Right lobe of liver (tissue), 4 donors: ENCODE measurements around the gene LHX1.

ENCODE experiments used
- CTCF ChIP-seq, 4 donors: fragments of 200-600 bp in 3 of 4; fragments of 450-650 bp in 1 of 4; IDR thresholded peaks; one replicate each; pipeline versions ENCODE4 v1.5.1 to v1.8.0; 2016 to 2022; ENCODE audit warnings: antibody characterized with exemption in 4 of 4, mild to moderate bottlenecking in 2 of 4
- POLR2A ChIP-seq: fragments of 450-650 bp; IDR thresholded peaks from one replicate; pipeline ENCODE4 v1.6.1; 2017; ENCODE audit warnings: antibody characterized with exemption, mild to moderate bottlenecking
- donor health status: DM: no; HTN: no; CAD: no.
- donor health status: DM: no; HTN: no; CAD: no.
- donor health status: DM: no; HTN: yes; CAD: no.

GRCh38 chr17:36945959-36946725 lies 8.9 kb downstream of the LHX1 start:
- TF ChIP-seq CTCF (IDR thresholded peaks at IDR 0.05) = no peak
- TF ChIP-seq POLR2A = no peak
